Endothelial cell (in vitro differentiated cells): ENCODE results near the gene SLC25A43. TPM values are rescaled to one million over a fixed set of nuclear protein-coding genes. Genes with fewer than 3 reads are reported as not detected.

ENCODE experiments used
- DNase-seq: peaks from one replicate; pipeline ENCODE4 v3.0.0; 2021; ENCODE audit warnings: low spot score
- H3K27ac Mint-ChIP-seq: one replicate; pipeline ENCODE4 v1.8.0; 2021; ENCODE audit warnings: mixed read lengths, inconsistent platforms; ENCODE audit not compliant: unreplicated experiment
- H3K27me3 Mint-ChIP-seq: one replicate; pipeline ENCODE4 v1.8.0; 2021; ENCODE audit warnings: mild to moderate bottlenecking, moderate library complexity, mixed read lengths, inconsistent platforms; ENCODE audit not compliant: unreplicated experiment
- H3K36me3 Mint-ChIP-seq: one replicate; pipeline ENCODE4 v1.8.0; 2021; ENCODE audit warnings: mild to moderate bottlenecking, low read depth, mixed read lengths, inconsistent platforms; ENCODE audit not compliant: unreplicated experiment
- H3K4me1 Mint-ChIP-seq: one replicate; pipeline ENCODE4 v1.8.0; 2021; ENCODE audit warnings: mild to moderate bottlenecking, mixed read lengths, inconsistent platforms; ENCODE audit not compliant: unreplicated experiment
- H3K4me3 Mint-ChIP-seq: one replicate; pipeline ENCODE4 v1.8.0; 2021; ENCODE audit warnings: mild to moderate bottlenecking, mixed read lengths, inconsistent platforms; ENCODE audit not compliant: unreplicated experiment
- H3K9me3 Mint-ChIP-seq: one replicate; pipeline ENCODE4 v1.8.0; 2021; ENCODE audit warnings: mixed read lengths, inconsistent platforms; ENCODE audit not compliant: unreplicated experiment
- total RNA-seq: library from RNA; stranded (reverse); fragmentation: NEBNext Ultra II Directional; extraction: Animal tissue kit (Norgen Biotek cat#: 25700); gene quantifications from one replicate; pipeline ENCODE4 v1.2.1, GENCODE V29; 2021; ENCODE audit not compliant: unreplicated experiment
- TF ChIP-seq, protein P1 (sequence below): fragments of 200-600 bp; sonication (generic); IDR thresholded peaks from one replicate; pipeline ENCODE4 v1.5.0; 2021; ENCODE audit warnings: antibody characterized with exemption; ENCODE audit not compliant: unreplicated experiment

Gene SLC25A43
- total RNA-seq, 1 donor from 2014 or later = 6.5 TPM

GRCh38 chrX:119467433-119467832 lies 68.3 kb downstream of the SLC25A43 start:
- Mint-ChIP-seq H3K27me3 (peaks cover 3% of the 10 kb centered on the region), H3K4me3 (peak overlapping the region; percentile 65), H3K9me3 (no peaks in the 10 kb centered on the region), H3K36me3 (peaks cover 9% of the 10 kb centered on the region), H3K27ac (no peak overlapping the region), H3K4me1 (peaks cover 4% of the 10 kb centered on the region)
- TF ChIP-seq, protein P1, sequence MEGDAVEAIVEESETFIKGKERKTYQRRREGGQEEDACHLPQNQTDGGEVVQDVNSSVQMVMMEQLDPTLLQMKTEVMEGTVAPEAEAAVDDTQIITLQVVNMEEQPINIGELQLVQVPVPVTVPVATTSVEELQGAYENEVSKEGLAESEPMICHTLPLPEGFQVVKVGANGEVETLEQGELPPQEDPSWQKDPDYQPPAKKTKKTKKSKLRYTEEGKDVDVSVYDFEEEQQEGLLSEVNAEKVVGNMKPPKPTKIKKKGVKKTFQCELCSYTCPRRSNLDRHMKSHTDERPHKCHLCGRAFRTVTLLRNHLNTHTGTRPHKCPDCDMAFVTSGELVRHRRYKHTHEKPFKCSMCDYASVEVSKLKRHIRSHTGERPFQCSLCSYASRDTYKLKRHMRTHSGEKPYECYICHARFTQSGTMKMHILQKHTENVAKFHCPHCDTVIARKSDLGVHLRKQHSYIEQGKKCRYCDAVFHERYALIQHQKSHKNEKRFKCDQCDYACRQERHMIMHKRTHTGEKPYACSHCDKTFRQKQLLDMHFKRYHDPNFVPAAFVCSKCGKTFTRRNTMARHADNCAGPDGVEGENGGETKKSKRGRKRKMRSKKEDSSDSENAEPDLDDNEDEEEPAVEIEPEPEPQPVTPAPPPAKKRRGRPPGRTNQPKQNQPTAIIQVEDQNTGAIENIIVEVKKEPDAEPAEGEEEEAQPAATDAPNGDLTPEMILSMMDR = no peak
- no peak for DNase-seq

DNA sequence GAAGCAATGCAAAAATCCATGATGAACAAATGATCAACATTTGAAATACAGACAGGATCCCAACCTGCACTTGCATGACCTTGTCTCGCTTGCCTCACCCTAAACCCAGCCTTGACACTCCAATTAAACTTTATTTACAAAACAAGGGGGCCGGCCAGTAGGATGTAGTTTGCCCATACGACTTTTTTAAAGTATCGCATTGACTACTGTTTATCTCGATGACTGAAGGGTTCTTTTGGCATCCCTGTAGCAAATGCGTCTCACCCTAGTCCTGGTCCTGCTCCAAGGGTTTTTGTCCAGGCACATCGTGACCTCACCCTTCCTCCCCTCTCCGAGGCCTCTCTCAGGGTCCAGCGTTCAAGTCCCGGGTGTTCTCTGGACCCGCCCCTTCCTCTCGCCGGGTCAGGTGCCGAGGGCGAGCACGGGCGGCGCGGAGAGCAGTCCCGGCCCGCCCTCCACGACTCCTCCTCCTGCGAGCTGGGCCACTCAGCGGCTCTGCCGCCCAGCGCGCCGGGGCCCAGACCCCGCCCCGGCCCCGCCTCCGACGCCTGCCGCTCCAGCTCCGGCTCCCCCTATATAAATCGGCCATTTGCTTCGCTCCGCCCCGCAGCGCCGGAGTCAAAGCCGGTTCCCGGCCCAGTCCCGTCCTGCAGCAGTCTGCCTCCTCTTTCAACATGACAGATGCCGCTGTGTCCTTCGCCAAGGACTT lies 68.9 kb downstream of the SLC25A43 start, which contains the start of gene SLC25A5:
Gene SLC25A5, plus strand, starts transcription at position 603 of the 709 bp plus-strand sequence. Its CDS starts 72 bp downstream, at position 675.
- peaks cover 4% of the 10 kb centered on the region for H3K4me1 Mint-ChIP-seq
- DNase-seq = peak; percentile 75
- H3K27me3 Mint-ChIP-seq = peaks cover 3% of the 10 kb centered on the region

DNA sequence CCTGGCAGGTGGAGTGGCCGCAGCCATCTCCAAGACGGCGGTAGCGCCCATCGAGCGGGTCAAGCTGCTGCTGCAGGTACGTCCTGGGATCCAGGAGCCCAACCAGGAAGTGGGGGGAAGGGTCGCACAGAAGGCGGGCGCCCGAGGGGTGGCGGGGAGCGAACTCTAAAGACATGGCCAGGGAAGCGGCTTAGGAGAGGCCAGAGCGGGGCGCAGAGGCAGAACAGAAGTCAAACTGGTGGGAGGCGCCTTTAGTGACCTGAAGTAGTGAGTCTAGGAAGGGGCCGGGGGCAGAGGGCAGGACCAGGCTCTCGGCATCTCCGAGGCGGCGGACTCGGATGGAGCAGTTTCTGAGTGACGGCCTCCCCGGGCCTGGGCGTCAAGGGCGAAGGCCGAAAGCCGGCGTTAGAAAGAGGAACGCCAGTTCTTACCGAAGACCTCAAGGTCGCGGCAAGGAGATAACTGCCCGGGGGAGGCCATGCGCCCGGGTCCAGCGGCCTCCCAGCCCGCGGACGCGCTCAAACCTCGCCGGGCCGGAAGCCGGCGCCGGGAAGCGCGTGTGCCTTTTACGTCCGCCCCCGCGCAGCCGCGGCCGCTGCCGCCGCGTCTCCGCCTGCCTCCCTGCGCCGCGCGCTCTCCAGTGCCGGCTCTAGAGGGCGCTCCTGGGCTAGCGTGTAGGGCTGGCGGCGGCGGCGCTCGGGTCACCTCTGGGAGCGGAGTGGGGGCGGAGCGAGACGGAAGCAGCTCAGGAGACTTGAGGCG lies 69.6 kb downstream of the SLC25A43 start:
- H3K27me3 Mint-ChIP-seq = peaks cover 3% of the 10 kb centered on the region
- peak overlapping the region; percentile 86 for H3K4me3 Mint-ChIP-seq
- H3K27ac Mint-ChIP-seq = peak overlapping the region; percentile 86
- H3K4me1 Mint-ChIP-seq = peaks cover 4% of the 10 kb centered on the region
- H3K36me3 Mint-ChIP-seq = peaks cover 9% of the 10 kb centered on the region
- TF ChIP-seq, protein P1 = peak; percentile 54
- DNase-seq = peak; percentile 90
- no peaks in the 10 kb centered on the region for H3K9me3 Mint-ChIP-seq

More for the DNA sequence above, 68.9 kb downstream of the SLC25A43 start, which contains the start of gene SLC25A5:
- H3K9me3 Mint-ChIP-seq = no peaks in the 10 kb centered on the region
- H3K27ac Mint-ChIP-seq = peak within 1 kb of the TSS; percentile 86
- TF ChIP-seq, protein P1 = no peak
- H3K4me3 Mint-ChIP-seq = peak within 1 kb of the TSS; percentile 86
- peaks cover 9% of the 10 kb centered on the region for H3K36me3 Mint-ChIP-seq

DNA sequence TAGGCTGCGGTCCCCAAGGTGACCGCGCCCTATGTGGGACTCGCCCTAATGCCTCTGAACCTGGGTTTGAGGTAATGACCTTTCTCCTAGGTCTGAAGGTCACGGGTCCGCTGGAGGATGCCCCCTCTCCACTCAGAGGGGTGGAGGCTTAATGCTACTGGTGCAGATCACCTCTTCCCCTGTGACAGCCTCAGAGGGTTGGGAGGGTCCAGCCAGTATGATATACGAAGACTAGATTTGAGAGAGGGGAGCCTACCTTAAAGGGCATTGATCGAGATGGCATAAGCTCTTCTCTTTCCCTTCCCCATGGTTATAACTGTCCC lies 70.1 kb downstream of the SLC25A43 start:
- TF ChIP-seq, protein P1 = no peak
- Mint-ChIP-seq H3K9me3 (no peaks in the 10 kb centered on the region), H3K36me3 (peaks cover 9% of the 10 kb centered on the region), H3K27me3 (peaks cover 3% of the 10 kb centered on the region), H3K4me3 (peak overlapping the region; percentile 86), H3K27ac (peak overlapping the region; percentile 57), H3K4me1 (peaks cover 4% of the 10 kb centered on the region)
- no peak for DNase-seq
